HG03095 (cell line): ENCODE data around the gene C11orf24.
A peak's percentile ranks its signal among the peaks of the same experiment; 100 is the strongest.
"Not testable (repeated sequence)": the region's sequence is repeated elsewhere in the genome, so short reads cannot be mapped to it uniquely, and the experiment has no call there.

ENCODE experiments used
- ATAC-seq: cut with Tn5 transposase; IDR thresholded peaks from one replicate; pipeline ENCODE4 v1.9.1; 2021; ENCODE audit warnings: moderate library complexity; ENCODE audit not compliant: unreplicated experiment

Gene C11orf24

DNA sequence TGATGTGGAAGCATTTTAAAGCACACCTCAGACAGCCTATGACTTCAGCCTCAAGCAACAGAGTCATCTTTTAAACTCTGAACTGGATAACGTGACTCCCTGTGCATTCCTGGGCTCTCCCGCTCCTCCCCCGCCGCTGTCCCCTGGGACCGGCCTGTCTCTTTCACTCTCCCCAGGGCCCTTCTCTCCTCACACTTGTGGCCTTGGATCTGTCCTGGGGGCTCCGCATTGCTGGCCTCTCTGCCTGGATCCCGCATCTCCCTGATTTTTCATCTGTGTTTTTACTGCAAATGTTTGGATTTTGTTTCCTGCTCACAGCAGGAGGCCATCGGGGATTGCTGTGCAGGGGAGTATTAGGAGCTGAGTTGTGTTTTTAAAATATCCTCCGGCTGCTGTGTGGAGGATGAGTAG is 15.4 kb downstream of the C11orf24 start:
- no peak for ATAC-seq

DNA sequence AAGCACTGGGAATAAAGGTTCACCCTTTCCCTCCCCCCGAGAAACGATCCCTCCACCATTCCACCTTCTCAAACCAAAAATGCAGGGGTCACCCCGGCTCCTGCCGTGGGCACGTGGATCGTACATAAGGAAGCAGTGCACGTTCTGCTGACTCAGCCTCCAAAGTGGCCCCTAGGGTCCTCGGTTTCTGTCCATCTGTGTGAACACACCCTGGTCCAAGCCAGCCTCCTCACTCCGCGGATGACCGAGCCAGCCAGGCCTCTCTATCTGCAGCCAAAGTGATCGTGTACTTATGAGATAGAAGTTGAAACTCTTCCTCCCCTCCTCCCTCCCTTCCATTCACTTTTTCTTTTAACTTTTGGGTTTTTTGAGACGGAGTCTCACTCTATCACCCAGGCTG is 16.2 kb downstream of the C11orf24 start:
- no peak for ATAC-seq

GRCh38 chr11:68254421-68254820 is 17.4 kb downstream of the C11orf24 start:
- ATAC-seq = no peak

GRCh38 chr11:68251765-68252164 is 20.0 kb downstream of the C11orf24 start:
- no peak for ATAC-seq

- ATAC-seq = not testable (repeated sequence)
Observed at GRCh38 chr11:68244912-68245311, 26.9 kb downstream of the C11orf24 start.

DNA sequence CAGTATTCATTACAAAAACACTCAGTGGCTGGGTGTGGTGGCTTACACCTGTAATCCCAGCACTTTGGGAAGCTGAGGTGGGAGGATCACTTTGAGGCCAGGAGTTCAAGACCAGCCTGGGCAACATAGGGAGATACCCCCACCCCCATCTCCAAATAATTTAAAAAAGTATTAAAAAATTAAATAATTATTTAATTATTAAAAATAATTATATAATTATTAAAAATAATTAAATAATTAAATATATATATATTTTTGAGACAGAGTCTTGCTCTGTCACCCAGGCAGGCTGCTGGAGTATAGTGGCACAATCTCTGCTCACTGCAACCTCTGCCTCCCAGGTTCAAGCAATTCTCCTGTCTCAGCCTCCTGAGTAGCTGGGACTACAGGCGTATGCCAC is 27.9 kb downstream of the C11orf24 start:
- ATAC-seq = not testable (repeated sequence)

- ATAC-seq = no peak
Observed at GRCh38 chr11:68242616-68243015, 29.2 kb downstream of the C11orf24 start.

GRCh38 chr11:68231621-68232020 is 40.2 kb downstream of the C11orf24 start:
- no peak for ATAC-seq

DNA sequence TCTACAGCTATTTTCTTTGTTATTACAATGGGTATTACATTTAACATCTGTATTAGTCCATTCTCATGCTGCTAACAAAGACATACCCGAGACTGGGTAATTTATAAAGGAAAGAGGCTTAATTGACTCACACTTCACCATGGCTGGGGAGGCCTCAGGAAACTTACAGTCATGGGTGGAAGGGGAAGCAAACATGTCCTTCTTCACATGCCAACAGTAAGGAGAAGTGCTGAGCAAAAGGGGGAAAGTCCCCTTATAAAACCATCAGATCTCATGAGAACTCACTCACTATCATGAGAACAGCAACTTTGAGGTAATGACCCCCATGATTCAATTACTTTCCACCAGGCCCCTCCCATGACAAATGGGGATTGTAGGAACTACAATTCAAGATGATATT is 42.2 kb downstream of the C11orf24 start:
- no peak for ATAC-seq

- ATAC-seq = no peak
Observed at GRCh38 chr11:68226421-68226820, 45.4 kb downstream of the C11orf24 start.

GRCh38 chr11:68224606-68225005 is 47.2 kb downstream of the C11orf24 start:
- ATAC-seq = no peak

- no peak for ATAC-seq
Observed at GRCh38 chr11:68223275-68223674, 48.5 kb downstream of the C11orf24 start.

DNA sequence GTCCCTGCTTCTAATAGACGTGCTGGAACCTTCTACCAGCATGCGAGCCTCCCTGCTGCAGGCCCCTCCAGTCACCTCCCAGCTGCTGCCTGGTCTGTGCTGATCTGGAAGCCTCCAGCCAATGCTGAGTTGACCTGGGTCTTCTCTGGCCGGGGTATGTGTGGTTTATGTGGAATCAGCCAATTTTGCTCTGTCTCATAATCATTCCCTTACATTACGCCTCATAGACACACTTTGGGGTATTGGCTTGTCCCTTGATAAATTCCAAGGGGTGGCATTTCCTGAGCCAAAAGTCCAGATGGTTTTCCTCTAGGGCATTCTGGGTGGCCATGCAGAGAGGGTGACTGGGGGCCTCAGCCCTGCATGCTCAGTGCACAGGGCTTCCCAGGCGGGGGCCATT is 50.4 kb downstream of the C11orf24 start:
- no peak for ATAC-seq

DNA sequence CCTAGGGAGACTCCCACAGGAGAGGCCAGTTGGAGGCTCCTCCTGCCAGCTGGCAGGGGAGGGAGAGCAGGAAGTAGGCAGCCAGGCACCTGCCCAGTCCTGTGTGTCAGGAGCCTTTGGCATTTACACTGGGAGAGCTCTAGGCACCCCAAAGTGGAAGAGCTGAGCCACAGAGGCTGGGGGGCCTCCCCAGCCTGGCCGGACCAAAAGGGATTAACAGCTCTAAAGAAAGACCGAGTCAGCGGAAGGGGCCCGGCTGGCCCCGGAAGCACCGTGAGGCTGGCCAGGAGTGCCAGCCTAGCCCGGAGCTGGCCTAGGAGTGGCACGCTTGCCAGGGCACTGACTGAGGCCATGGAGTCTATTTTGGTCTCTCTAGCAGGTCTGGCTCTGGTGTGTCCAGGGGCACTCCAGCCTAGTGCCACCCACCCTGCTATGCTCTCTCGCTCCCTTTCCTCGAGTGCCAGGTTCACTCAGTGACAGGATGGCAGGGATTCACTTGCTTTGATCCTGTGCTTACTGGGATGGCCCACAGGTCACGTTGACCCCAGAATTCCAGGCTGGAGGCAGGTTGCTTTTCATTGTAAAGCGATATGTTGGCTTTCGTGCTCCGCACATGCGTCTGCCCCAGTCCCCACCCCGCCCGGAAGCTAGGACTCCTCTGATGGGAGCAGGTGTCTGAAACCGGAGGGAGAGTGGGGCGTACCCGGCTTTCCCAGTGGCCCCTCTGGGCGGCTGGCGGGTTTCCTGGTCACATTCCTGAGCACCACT is 55.4 kb downstream of the C11orf24 start:
- no peak for ATAC-seq

GRCh38 chr11:68215524-68216170 is 56.1 kb downstream of the C11orf24 start:
- no peak for ATAC-seq

DNA sequence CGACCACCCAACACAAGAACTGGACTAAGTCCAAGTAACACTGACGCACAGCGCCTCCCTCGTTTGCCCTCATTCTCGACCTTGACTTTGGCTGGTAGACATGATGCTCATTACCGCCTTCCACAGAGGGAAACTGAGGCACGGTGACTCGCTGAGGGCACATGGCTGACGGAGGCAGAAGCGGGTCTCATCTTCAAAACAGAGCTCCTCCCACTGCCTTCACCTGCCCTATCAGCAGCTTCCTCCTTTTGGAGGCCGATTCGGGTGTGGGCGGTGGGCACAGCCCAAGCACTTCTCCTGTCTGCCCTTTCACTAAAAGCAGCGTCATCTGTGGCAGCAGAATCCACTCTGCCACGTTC is 56.7 kb downstream of the C11orf24 start:
- ATAC-seq = no peak

- no peak for ATAC-seq
Observed at GRCh38 chr11:68214173-68215086, 57.3 kb downstream of the C11orf24 start.

GRCh38 chr11:68213555-68214172 is 58.1 kb downstream of the C11orf24 start:
- ATAC-seq = no peak

DNA sequence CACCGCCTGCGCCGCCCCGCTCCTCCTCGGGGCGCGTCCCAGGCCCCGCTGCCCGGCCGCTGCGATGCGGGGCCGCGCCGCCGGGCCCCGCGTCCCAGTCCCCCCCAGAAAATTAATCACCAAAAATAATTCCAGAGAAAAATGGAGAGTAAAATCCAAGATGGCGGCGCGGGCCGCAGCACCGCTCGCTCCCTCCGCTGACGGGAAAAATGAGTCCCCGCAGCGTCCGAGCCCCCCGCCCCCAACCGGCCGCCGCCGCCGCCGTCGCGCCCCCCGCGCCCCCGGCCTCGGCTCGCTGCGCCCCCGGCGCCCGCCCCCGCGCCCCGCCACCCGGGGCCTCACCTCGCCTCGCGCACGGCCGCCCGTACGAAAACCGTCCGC is 58.6 kb downstream of the C11orf24 start, which contains the start of gene KMT5B:
TSS of gene KMT5B (minus strand) at position 162 of the 381 bp plus-strand sequence. CDS start 23,220 bp downstream, outside the sequence.
- no peak for ATAC-seq

DNA sequence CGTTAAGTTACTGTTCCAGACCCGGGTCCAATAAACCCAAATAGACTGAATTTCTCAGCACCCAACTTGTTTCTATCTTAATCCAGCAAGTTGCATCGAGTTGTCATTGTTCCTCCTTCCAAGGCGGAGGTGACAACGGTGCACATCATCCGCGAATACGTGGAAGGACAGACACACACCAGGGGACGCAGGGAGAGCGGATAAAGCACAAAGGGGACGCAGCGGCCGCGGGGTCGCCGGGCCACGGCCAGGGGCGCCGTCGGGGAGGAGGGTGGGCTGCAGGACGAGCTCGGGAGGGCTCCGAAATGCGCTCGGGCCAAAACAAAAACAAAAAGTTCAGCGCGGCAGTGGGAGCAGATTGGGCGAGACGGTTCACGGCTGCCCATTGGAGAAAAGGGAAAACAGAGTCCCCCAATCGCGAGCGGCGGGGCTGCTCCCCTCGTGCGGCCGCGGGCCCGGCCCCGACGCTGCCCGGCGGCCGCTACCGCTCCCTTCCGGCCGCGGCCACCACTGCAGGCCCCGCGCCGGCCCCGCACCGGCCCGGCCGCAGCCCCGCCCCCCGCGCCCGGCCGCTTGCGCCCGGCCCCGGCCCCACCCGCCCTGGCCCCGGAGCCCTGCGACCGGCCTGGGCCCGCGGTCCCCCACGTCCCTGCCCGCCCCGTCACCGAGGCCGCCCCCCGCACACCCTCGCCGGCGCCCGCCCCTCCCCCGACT is 59.2 kb downstream of the C11orf24 start:
- ATAC-seq = peak; percentile 43
